Measurements from ENCODE around the gene TEAD2. TPM values are rescaled to one million over a fixed set of nuclear protein-coding genes. Genes with fewer than 3 reads are reported as not detected.

The TEAD2 gene
- total and polyA plus RNA-seq, 8 donors, result 36.3 to 136 (median 112) TPM

- no peaks in the 10 kb centered on the region for H3K4me1 ChIP-seq
- H3K27me3 ChIP-seq, result no peaks in the 10 kb centered on the region
- H3K4me3 ChIP-seq, result no peak overlapping the region
- H3K36me3 ChIP-seq, result peaks cover 0 to 87% of the 10 kb centered on the region in 2 donors
- DNase-seq, result no peak
- no peak overlapping the region for H3K27ac ChIP-seq
- H3K9me3 ChIP-seq, result no peaks in the 10 kb centered on the region
- ATAC-seq, result no peak
- intact Hi-C loops (cut with DNase I), result no loop called here
- TF ChIP-seq, protein P1, sequence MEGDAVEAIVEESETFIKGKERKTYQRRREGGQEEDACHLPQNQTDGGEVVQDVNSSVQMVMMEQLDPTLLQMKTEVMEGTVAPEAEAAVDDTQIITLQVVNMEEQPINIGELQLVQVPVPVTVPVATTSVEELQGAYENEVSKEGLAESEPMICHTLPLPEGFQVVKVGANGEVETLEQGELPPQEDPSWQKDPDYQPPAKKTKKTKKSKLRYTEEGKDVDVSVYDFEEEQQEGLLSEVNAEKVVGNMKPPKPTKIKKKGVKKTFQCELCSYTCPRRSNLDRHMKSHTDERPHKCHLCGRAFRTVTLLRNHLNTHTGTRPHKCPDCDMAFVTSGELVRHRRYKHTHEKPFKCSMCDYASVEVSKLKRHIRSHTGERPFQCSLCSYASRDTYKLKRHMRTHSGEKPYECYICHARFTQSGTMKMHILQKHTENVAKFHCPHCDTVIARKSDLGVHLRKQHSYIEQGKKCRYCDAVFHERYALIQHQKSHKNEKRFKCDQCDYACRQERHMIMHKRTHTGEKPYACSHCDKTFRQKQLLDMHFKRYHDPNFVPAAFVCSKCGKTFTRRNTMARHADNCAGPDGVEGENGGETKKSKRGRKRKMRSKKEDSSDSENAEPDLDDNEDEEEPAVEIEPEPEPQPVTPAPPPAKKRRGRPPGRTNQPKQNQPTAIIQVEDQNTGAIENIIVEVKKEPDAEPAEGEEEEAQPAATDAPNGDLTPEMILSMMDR (IDR thresholded peaks at IDR 0.05), result no peak
Measured at GRCh38 chr19:49348305-49349189, 13.7 kb downstream of the TEAD2 start.

DNA sequence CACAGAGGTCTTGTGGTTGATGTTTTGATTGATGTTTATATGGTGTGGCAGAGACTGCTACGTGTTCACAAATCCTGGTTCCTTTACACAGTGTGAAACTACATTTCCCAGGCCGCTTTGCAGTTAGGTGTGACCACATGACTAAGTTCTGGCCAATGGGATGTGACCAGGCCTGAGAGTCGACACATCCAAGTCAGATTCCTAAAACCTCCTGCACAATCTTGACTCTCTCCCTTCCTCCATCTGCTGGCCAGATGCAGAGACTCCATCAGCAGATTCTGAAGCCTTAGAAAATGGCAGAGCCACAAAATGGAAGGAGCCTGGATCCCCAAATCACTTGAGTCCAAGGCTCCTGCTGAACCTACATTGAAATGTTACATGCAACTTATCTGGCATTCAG is 14.4 kb downstream of the TEAD2 start:
- TF ChIP-seq, protein P1 (IDR thresholded peaks at IDR 0.05), result no peak
- peak in 1 of 4 donors; percentile 25 for DNase-seq

GRCh38 chr19:49347191-49347590 is 15.0 kb downstream of the TEAD2 start:
- Histone ChIP-seq H3K4me1 (no peaks in the 10 kb centered on the region), H3K27me3 (no peaks in the 10 kb centered on the region), H3K36me3 (peaks cover 0 to 97% of the 10 kb centered on the region in 2 donors), H3K9me3 (no peaks in the 10 kb centered on the region), H3K27ac (no peak overlapping the region), H3K4me3 (no peak overlapping the region)
- ATAC-seq (no peak), DNase-seq (no peak)
- TF ChIP-seq, protein P1 (IDR thresholded peaks at IDR 0.05), result no peak
- intact Hi-C loops (cut with DNase I), result no loop called here

More for the DNA sequence above, 14.4 kb downstream of the TEAD2 start:
- Histone ChIP-seq H3K27me3 (no peaks in the 10 kb centered on the region), H3K36me3 (peaks cover 0 to 94% of the 10 kb centered on the region in 2 donors), H3K27ac (no peak overlapping the region), H3K9me3 (no peaks in the 10 kb centered on the region), H3K4me3 (no peak overlapping the region), H3K4me1 (no peaks in the 10 kb centered on the region)
- intact Hi-C loops (cut with DNase I), result no loop called here
- ATAC-seq, result peak; percentile 47

DNA sequence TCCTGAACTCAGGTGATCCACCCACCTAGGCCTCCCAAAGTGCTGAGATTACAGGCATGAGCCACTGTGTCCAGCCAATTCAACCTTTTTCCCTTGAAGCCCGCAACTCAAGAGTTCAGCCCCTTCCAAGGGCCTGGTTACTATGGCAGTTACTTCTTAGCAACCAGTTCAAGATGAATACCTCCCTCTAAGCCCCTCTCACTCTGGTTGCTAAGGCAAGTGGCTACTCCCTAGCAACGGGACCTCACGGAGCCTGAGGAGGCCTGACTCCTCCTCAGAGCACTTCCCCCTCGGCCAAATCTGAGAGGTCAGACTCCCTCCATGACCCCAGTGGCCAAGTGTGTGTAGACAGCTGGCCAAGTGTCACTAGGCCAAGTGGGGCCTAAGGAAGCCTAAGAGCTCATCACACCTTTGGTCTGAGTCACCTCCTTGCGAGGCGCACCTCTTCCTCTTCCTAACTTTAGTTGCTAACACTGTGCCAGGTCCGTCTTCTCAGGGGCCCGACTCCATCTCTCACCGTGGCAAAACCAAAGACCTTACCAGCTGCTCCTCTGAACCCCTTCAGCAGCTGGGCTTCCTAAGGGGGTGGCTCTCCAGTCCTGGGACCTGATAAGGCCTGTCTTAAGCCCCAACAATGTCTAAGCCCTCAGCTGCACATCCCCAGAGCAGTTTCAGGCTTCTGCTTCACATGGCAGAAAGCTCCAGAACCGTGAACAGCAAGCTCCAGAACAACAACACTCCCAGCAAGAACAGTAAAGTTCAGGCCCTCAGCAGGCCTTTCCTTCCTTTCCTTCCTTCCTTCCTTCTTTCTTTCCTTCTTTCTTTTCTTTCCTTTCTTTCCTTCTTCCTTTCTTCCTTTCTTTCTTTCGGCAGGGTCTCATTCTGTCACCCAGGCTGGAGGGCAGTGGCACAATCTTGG is 17.5 kb downstream of the TEAD2 start:
- DNase-seq (peak in 2 of 4 donors; percentile 24), ATAC-seq (no peak)
- Histone ChIP-seq H3K27ac (no peak overlapping the region), H3K4me1 (peaks cover 3 to 11% of the 10 kb centered on the region in 2 donors), H3K27me3 (no peaks in the 10 kb centered on the region), H3K36me3 (peaks cover 0 to 97% of the 10 kb centered on the region in 2 donors), H3K9me3 (no peaks in the 10 kb centered on the region), H3K4me3 (no peak overlapping the region)
- TF ChIP-seq, protein P1 (IDR thresholded peaks at IDR 0.05), result no peak
- intact Hi-C loops (cut with DNase I), result no loop called here

Data from left lung (tissue), 10 donors.